HEK293 (cell line): ENCODE measurements around the gene VWA3A.

ENCODE experiments used
- CTCF ChIA-PET: fragments of 350-600 bp; formaldehyde crosslinking; extraction: SDS; loops from one replicate; lab custom pipeline; 2021; ENCODE audit warnings: antibody characterized with exemption; lab: Yijun Ruan, JAX
- POLR2A ChIA-PET: fragments of 300-600 bp; formaldehyde crosslinking; extraction: SDS; loops from one replicate; lab custom pipeline; 2020; ENCODE audit warnings: antibody characterized with exemption, inconsistent platforms; lab: Yijun Ruan, JAX
- H3K27ac ChIP-seq: fragments of 200-500 bp; sonication (Bioruptor generic); 2 replicates; pipeline ENCODE4 v1.5.1; 2014; ENCODE audit warnings: low read depth, low read length, control low read depth, inconsistent platforms; ENCODE audit errors: extremely low read depth
- H3K36me3 ChIP-seq, 2 experiments: fragments of 200-500 bp in 1 of 2; sonication (Bioruptor generic) in 1 of 2; 1 replicate in 1 of 2; 2 replicates in 1 of 2; pipeline ENCODE4 v1.5.1; 2014 to 2017; ENCODE audit warnings: inconsistent platforms in 2 of 2, low read length in 2 of 2; ENCODE audit not compliant: control insufficient read depth in 2 of 2, insufficient read depth in 1 of 2
- H3K4me1 ChIP-seq: fragments of 200-500 bp; sonication (Bioruptor generic); 2 replicates; pipeline ENCODE4 v1.5.1; 2014; ENCODE audit warnings: mild to moderate bottlenecking, low read length, inconsistent platforms; ENCODE audit not compliant: control insufficient read depth, insufficient read depth
- H3K4me3 ChIP-seq: 2 replicates; pipeline ENCODE4 v1.5.1; 2011; ENCODE audit warnings: low read depth, mild to moderate bottlenecking, control low read depth, low read length, moderate library complexity
- H3K9me3 ChIP-seq: fragments of 200-500 bp; sonication (Bioruptor generic); 2 replicates; pipeline ENCODE4 v1.5.1; 2014; ENCODE audit warnings: low read depth, low read length, inconsistent platforms; ENCODE audit not compliant: control insufficient read depth, insufficient read depth
- BCL6B ChIP-seq: fragments of 450-650 bp; formaldehyde crosslinking; IDR thresholded peaks from 2 replicates; pipeline ENCODE4 v1.5.1; 2017; ENCODE audit warnings: missing biosample characterization, missing genetic modification characterization
- EGR2 ChIP-seq: fragments of 450-650 bp; formaldehyde crosslinking; IDR thresholded peaks from 2 replicates; pipeline ENCODE4 v1.5.1; 2016; ENCODE audit warnings: low read depth, missing biosample characterization, missing genetic modification characterization
- INSM2 ChIP-seq: fragments of 450-650 bp; formaldehyde crosslinking; IDR thresholded peaks from 2 replicates; pipeline ENCODE4 v1.5.1; 2016; ENCODE audit warnings: missing biosample characterization, missing genetic modification characterization
- KLF16 ChIP-seq: fragments of 450-650 bp; formaldehyde crosslinking; IDR thresholded peaks from 2 replicates; pipeline ENCODE4 v1.5.1; 2017; ENCODE audit warnings: missing biosample characterization, missing genetic modification characterization
- MYNN ChIP-seq: fragments of 450-650 bp; formaldehyde crosslinking; IDR thresholded peaks from 2 replicates; pipeline ENCODE4 v1.5.1; 2016; ENCODE audit warnings: missing biosample characterization, missing genetic modification characterization, borderline replicate concordance
- OSR2 ChIP-seq: fragments of 450-650 bp; formaldehyde crosslinking; IDR thresholded peaks from 2 replicates; pipeline ENCODE4 v1.5.1; 2016; ENCODE audit warnings: missing biosample characterization, missing genetic modification characterization
- SP2 ChIP-seq: fragments of 450-650 bp; formaldehyde crosslinking; IDR thresholded peaks from 2 replicates; pipeline ENCODE4 v1.5.1; 2016; ENCODE audit warnings: missing biosample characterization, missing genetic modification characterization
- SP3 ChIP-seq: fragments of 450-650 bp; formaldehyde crosslinking; IDR thresholded peaks from 2 replicates; pipeline ENCODE4 v1.5.1; 2016; ENCODE audit warnings: missing biosample characterization, missing genetic modification characterization
- TCF7L2 ChIP-seq: IDR thresholded peaks from 2 replicates; pipeline ENCODE4 v1.6.1; 2011; ENCODE audit warnings: low read depth, mild to moderate bottlenecking, inconsistent platforms, low read length, moderate library complexity, borderline replicate concordance
- ZBTB10 ChIP-seq: fragments of 450-650 bp; formaldehyde crosslinking; IDR thresholded peaks from 2 replicates; pipeline ENCODE4 v1.5.1; 2016; ENCODE audit warnings: missing biosample characterization, missing genetic modification characterization
- ZBTB11 ChIP-seq: fragments of 450-650 bp; formaldehyde crosslinking; conservative IDR thresholded peaks from 2 replicates; pipeline ENCODE4 v1.5.1; 2016; ENCODE audit warnings: low read depth, missing biosample characterization, missing genetic modification characterization
- ZBTB20 ChIP-seq: fragments of 450-650 bp; formaldehyde crosslinking; IDR thresholded peaks from 2 replicates; pipeline ENCODE4 v1.5.1; 2016; ENCODE audit warnings: missing biosample characterization, missing genetic modification characterization
- ZBTB21 ChIP-seq: fragments of 450-650 bp; formaldehyde crosslinking; IDR thresholded peaks from 2 replicates; pipeline ENCODE4 v1.5.1; 2017; ENCODE audit warnings: missing biosample characterization, missing genetic modification characterization
- ZBTB7A ChIP-seq: fragments of 450-650 bp; formaldehyde crosslinking; IDR thresholded peaks from 2 replicates; pipeline ENCODE4 v1.5.1; 2016; ENCODE audit warnings: low read depth, missing biosample characterization, missing genetic modification characterization
- ZNF140 ChIP-seq: fragments of 450-650 bp; formaldehyde crosslinking; IDR thresholded peaks from 2 replicates; pipeline ENCODE4 v1.5.1; 2016; ENCODE audit warnings: missing biosample characterization, missing genetic modification characterization
- ZNF146 ChIP-seq: fragments of 450-650 bp; formaldehyde crosslinking; IDR thresholded peaks from 2 replicates; pipeline ENCODE4 v1.5.1; 2016; ENCODE audit warnings: missing biosample characterization, missing genetic modification characterization
- ZNF16 ChIP-seq: fragments of 450-650 bp; formaldehyde crosslinking; IDR thresholded peaks from 2 replicates; pipeline ENCODE4 v1.5.1; 2016; ENCODE audit warnings: low read depth, missing biosample characterization, missing genetic modification characterization
- ZNF202 ChIP-seq: fragments of 450-650 bp; formaldehyde crosslinking; IDR thresholded peaks from 2 replicates; pipeline ENCODE4 v1.5.1; 2016; ENCODE audit warnings: missing biosample characterization, missing genetic modification characterization, borderline replicate concordance
- ZNF221 ChIP-seq: fragments of 450-650 bp; formaldehyde crosslinking; IDR thresholded peaks from 2 replicates; pipeline ENCODE4 v1.5.1; 2017; ENCODE audit warnings: missing biosample characterization, missing genetic modification characterization, borderline replicate concordance
- ZNF48 ChIP-seq: fragments of 450-650 bp; formaldehyde crosslinking; IDR thresholded peaks from 2 replicates; pipeline ENCODE4 v1.5.1; 2016; ENCODE audit warnings: missing biosample characterization, missing genetic modification characterization
- ZNF529 ChIP-seq: fragments of 450-650 bp; formaldehyde crosslinking; IDR thresholded peaks from 2 replicates; pipeline ENCODE4 v1.5.1; 2017; ENCODE audit warnings: missing genetic modification characterization, missing biosample characterization; ENCODE audit not compliant: insufficient replicate concordance
- ZNF571 ChIP-seq: fragments of 450-650 bp; formaldehyde crosslinking; IDR thresholded peaks from 2 replicates; pipeline ENCODE4 v1.5.0; 2017; ENCODE audit warnings: missing biosample characterization, missing genetic modification characterization
- ZNF654 ChIP-seq: fragments of 450-650 bp; formaldehyde crosslinking; IDR thresholded peaks from 2 replicates; pipeline ENCODE4 v1.5.1; 2016; ENCODE audit warnings: low read depth, missing biosample characterization, missing genetic modification characterization
- ZNF658 ChIP-seq: fragments of 450-650 bp; formaldehyde crosslinking; IDR thresholded peaks from 2 replicates; pipeline ENCODE4; 2016; ENCODE audit warnings: missing biosample characterization, missing genetic modification characterization
- ZNF660 ChIP-seq: fragments of 450-650 bp; IDR thresholded peaks from 2 replicates; pipeline ENCODE4 v1.5.1; 2018; ENCODE audit warnings: missing biosample characterization, mild to moderate bottlenecking, missing genetic modification characterization
- ZNF76 ChIP-seq: fragments of 450-650 bp; formaldehyde crosslinking; IDR thresholded peaks from 2 replicates; pipeline ENCODE4; 2016; ENCODE audit warnings: low read depth, missing biosample characterization, missing genetic modification characterization, borderline replicate concordance
- ZNF768 ChIP-seq: fragments of 450-650 bp; formaldehyde crosslinking; IDR thresholded peaks from 2 replicates; pipeline ENCODE4 v1.5.1; 2018; ENCODE audit warnings: missing biosample characterization, mild to moderate bottlenecking, missing genetic modification characterization

VWA3A gene

GRCh38 chr16:22161999-22162655, 69.8 kb downstream of the VWA3A start, which contains the start of gene SDR42E2:
Gene SDR42E2, plus strand, starts transcription at chr16:22162506. Its CDS starts 3,077 bp downstream, at chr16:22165583.
- H3K27ac ChIP-seq = no peak within 1 kb of the TSS
- H3K4me3 ChIP-seq = no peak within 1 kb of the TSS
- no peaks in the 10 kb centered on the region for H3K4me1 ChIP-seq
- peak; percentile 73; the same call in 1 of the 2 replicates for TF ChIP-seq ZNF140 (tag by site-specific recombination)
- TF ChIP-seq ZBTB10 (tag by site-specific recombination) = no peak
- no peak for TF ChIP-seq ZNF658 (tag by site-specific recombination)
- TF ChIP-seq ZNF76 (tag by site-specific recombination) = no peak
- peak; percentile 52 for TF ChIP-seq SP2 (tag by site-specific recombination)
- TF ChIP-seq INSM2 (tag by site-specific recombination) = no peak
- TF ChIP-seq ZNF202 (tag by site-specific recombination) = no peak
- peak; percentile 49 for TF ChIP-seq SP3 (tag by site-specific recombination)
- TF ChIP-seq ZNF660 (tag by site-specific recombination) = no peak
- TF ChIP-seq ZNF146 (tag by site-specific recombination) = no peak
- TF ChIP-seq, all 188 proteins: peak for 3
- CTCF ChIA-PET = interaction anchor here (0.6 to 0.9 kb wide), 2 partner anchors 13 to 26 kb away, joined by 3 read pairs; no protein-coding TSS in a partner anchor
- POLR2A ChIA-PET = no interaction called here
- H3K36me3 ChIP-seq = no peaks in the 10 kb centered on the region
- no peaks in the 10 kb centered on the region for H3K9me3 ChIP-seq

- ChIA-PET POLR2A (no interaction called here), CTCF (no interaction called here)
- no peaks in the 10 kb centered on the region for H3K4me1 ChIP-seq
- no peak overlapping the region for H3K4me3 ChIP-seq
- no peaks in the 10 kb centered on the region for H3K36me3 ChIP-seq
- no peak overlapping the region for H3K27ac ChIP-seq
- H3K9me3 ChIP-seq = no peaks in the 10 kb centered on the region
- TF ChIP-seq ZBTB20 (tag by site-specific recombination) (no peak), MYNN (tag by site-specific recombination) (no peak), EGR2 (no peak), ZBTB21 (tag by site-specific recombination) (no peak), ZNF16 (tag by site-specific recombination) (no peak), ZNF654 (tag by site-specific recombination) (no peak), ZNF768 (no peak), ZNF529 (tag by site-specific recombination) (no peak), ZNF48 (tag by site-specific recombination) (no peak), ZNF571 (tag by site-specific recombination) (no peak), ZBTB7A (tag by site-specific recombination) (no peak), ZNF221 (no peak), TCF7L2 (no peak), ZBTB11 (tag by site-specific recombination) (no peak), BCL6B (tag by site-specific recombination) (no peak), OSR2 (tag by site-specific recombination) (no peak), KLF16 (tag by site-specific recombination) (no peak)
Measured at GRCh38 chr16:22162656-22163009, 70.3 kb downstream of the VWA3A start.
